Keratinocyte (primary cell): ENCODE results near the gene IPO13. TPM values are rescaled to one million over a fixed set of nuclear protein-coding genes. Genes with fewer than 3 reads are reported as not detected.

ENCODE experiments used
- DNase-seq: peaks from one replicate; pipeline ENCODE4 v3.0.0-alpha.2; 2011; ENCODE audit warnings: low read depth, missing footprints, low spot score
- FAIRE-seq: peaks from 2 replicates; lab custom pipeline; 2011; peaks lifted over from hg19 to GRCh38; lab: Jason Lieb, UNC
- H2AFZ ChIP-seq: 2 replicates; pipeline ENCODE4 v1.6.0; 2012; ENCODE audit warnings: low read length, control low read depth, inconsistent platforms; ENCODE audit not compliant: control insufficient read depth
- H3K27ac ChIP-seq: 2 replicates; pipeline ENCODE4 v1.5.1; 2011; ENCODE audit warnings: low read length; ENCODE audit not compliant: control insufficient read depth, insufficient read depth
- H3K27me3 ChIP-seq: 3 replicates; pipeline ENCODE4 v1.6.0; 2011; ENCODE audit warnings: low read length; ENCODE audit not compliant: control insufficient read depth, insufficient read depth; ENCODE audit errors: extremely low read depth
- H3K36me3 ChIP-seq, 2 experiments: 2 replicates in 1 of 2; 3 replicates in 1 of 2; pipeline ENCODE4 v1.5.1; 2011; ENCODE audit warnings: low read length in 2 of 2, mild to moderate bottlenecking in 1 of 2; ENCODE audit not compliant: control insufficient read depth in 2 of 2, insufficient read depth in 2 of 2; ENCODE audit errors: extremely low read depth in 1 of 2
- H3K4me1 ChIP-seq: 3 replicates; pipeline ENCODE4 v1.5.1; 2011; ENCODE audit warnings: low read length; ENCODE audit not compliant: control insufficient read depth, insufficient read depth; ENCODE audit errors: extremely low read depth
- H3K4me2 ChIP-seq: 3 replicates; pipeline ENCODE4 v1.6.0; 2011; ENCODE audit warnings: low read depth, low read length; ENCODE audit not compliant: control insufficient read depth, insufficient read depth; ENCODE audit errors: extremely low read depth
- H3K4me3 ChIP-seq, 3 experiments: fragments of 200-600 bp in 1 of 3; sonication (generic) in 1 of 3; 2 replicates in 2 of 3; 3 replicates in 1 of 3; pipeline ENCODE4 v1.5.1; 2011 to 2016; ENCODE audit warnings: low read length in 3 of 3, mild to moderate bottlenecking in 3 of 3, control low read depth in 2 of 3, inconsistent platforms in 1 of 3, low read depth in 1 of 3, mixed read lengths in 1 of 3, mixed run types in 1 of 3, moderate library complexity in 1 of 3; ENCODE audit not compliant: control insufficient read depth in 2 of 3, insufficient read depth in 2 of 3; ENCODE audit errors: extremely low read depth in 1 of 3
- H3K79me2 ChIP-seq: 2 replicates; pipeline ENCODE4 v1.6.0; 2012; ENCODE audit warnings: low read length; ENCODE audit not compliant: control insufficient read depth, insufficient read depth
- H3K9ac ChIP-seq: 3 replicates; pipeline ENCODE4 v1.6.0; 2011; ENCODE audit warnings: low read length; ENCODE audit not compliant: control insufficient read depth, insufficient read depth; ENCODE audit errors: extremely low read depth
- H3K9me1 ChIP-seq: 3 replicates; pipeline ENCODE4 v1.6.0; 2011; ENCODE audit warnings: low read length; ENCODE audit not compliant: control insufficient read depth, insufficient read depth; ENCODE audit errors: extremely low read depth
- H3K9me3 ChIP-seq: 2 replicates; pipeline ENCODE4 v1.5.1; 2012; ENCODE audit warnings: low read depth, low read length; ENCODE audit not compliant: control insufficient read depth
- H4K20me1 ChIP-seq: 3 replicates; pipeline ENCODE4 v1.6.0; 2011; ENCODE audit warnings: low read length; ENCODE audit not compliant: control insufficient read depth, insufficient read depth; ENCODE audit errors: extremely low read depth
- CTCF ChIP-seq, 3 experiments: IDR thresholded peaks in 1 of 3; conservative IDR thresholded peaks in 1 of 3; optimal IDR thresholded peaks in 1 of 3; 2 replicates in 2 of 3; 3 replicates in 1 of 3; pipeline versions ENCODE3 to v1.5.1; 2011; ENCODE audit warnings: low read length in 3 of 3, mild to moderate bottlenecking in 3 of 3, moderate library complexity in 2 of 3, control low read depth in 1 of 3, inconsistent platforms in 1 of 3; ENCODE audit not compliant: insufficient read depth in 2 of 3; ENCODE audit errors: extremely low read depth in 1 of 3
- EZH2 ChIP-seq: IDR thresholded peaks from one replicate; pipeline ENCODE4 v1.6.1; 2012; ENCODE audit warnings: inconsistent platforms, mild to moderate bottlenecking, low read length, moderate library complexity
- dilution Hi-C: fragments of 300-500 bp; cut with MboI; formaldehyde crosslinking; loops from one replicate; pipeline ENCODE4 v1.7.0; 2020; ENCODE audit warnings: low sequenced_read_pairs; ENCODE audit not compliant: extremely low pct_ligation_motif_present
- polyA plus RNA-seq, 5 experiments: library from polyadenylated mRNA; depleted of rRNA in 3 of 5; stranded (reverse) in 3 of 5; stranded (forward) in 1 of 5; unstranded in 1 of 5; fragments of >200 nt; gene quantifications; 1 replicate in 1 of 5; 2 replicates in 3 of 5; 3 replicates in 1 of 5; pipeline versions ENCODE4 v1.2.1 to v1.2.3, GENCODE V29; 2011 to 2012; ENCODE audit warnings: missing spikeins in 2 of 5, low read depth in 1 of 5, low replicate concordance in 1 of 5

The IPO13 gene
- polyA plus RNA-seq, 1 donor (not counting 4 experiments of a cell fraction or from before 2014, with no cell fraction given): 20.7 TPM

GRCh38 chr1:43947061-43947873, 517 bp downstream of the IPO13 start:
- peak overlapping the region; percentile 86 for H2AFZ ChIP-seq
- H3K9ac ChIP-seq: peak overlapping the region; percentile 98
- dilution Hi-C loops: loop anchor here (25.0 kb wide), 2 partner anchors 110 to 235 kb away; partner anchors contain the start of gene ST3GAL3
- FAIRE-seq: no peak
- peak overlapping the region; percentile 89 for H3K4me2 ChIP-seq
- H3K9me1 ChIP-seq: no peaks in the 10 kb centered on the region
- H3K27me3 ChIP-seq: no peaks in the 10 kb centered on the region
- peak overlapping the region; percentile 97 for H3K27ac ChIP-seq
- peaks cover 10 to 15% of the 10 kb centered on the region in 2 experiments for H3K36me3 ChIP-seq
- no peak for TF ChIP-seq EZH2
- no peak for TF ChIP-seq CTCF (optimal IDR thresholded peaks at IDR 0.05 in 1 of 3, IDR thresholded peaks at IDR 0.05 in 1 of 3, conservative IDR thresholded peaks at IDR 0.05 in 1 of 3; ENCODE audit: extremely low read depth in 1 of 3, insufficient read depth in 2 of 3, low read length in 3 of 3)
- H4K20me1 ChIP-seq: peaks cover 5% of the 10 kb centered on the region
- H3K4me1 ChIP-seq: peaks cover 25% of the 10 kb centered on the region
- H3K4me3 ChIP-seq: peak overlapping the region; percentile 72 to 85 (median 79)
- no peaks in the 10 kb centered on the region for H3K9me3 ChIP-seq
- H3K79me2 ChIP-seq: peaks cover 56% of the 10 kb centered on the region
- DNase-seq: no peak

DNA sequence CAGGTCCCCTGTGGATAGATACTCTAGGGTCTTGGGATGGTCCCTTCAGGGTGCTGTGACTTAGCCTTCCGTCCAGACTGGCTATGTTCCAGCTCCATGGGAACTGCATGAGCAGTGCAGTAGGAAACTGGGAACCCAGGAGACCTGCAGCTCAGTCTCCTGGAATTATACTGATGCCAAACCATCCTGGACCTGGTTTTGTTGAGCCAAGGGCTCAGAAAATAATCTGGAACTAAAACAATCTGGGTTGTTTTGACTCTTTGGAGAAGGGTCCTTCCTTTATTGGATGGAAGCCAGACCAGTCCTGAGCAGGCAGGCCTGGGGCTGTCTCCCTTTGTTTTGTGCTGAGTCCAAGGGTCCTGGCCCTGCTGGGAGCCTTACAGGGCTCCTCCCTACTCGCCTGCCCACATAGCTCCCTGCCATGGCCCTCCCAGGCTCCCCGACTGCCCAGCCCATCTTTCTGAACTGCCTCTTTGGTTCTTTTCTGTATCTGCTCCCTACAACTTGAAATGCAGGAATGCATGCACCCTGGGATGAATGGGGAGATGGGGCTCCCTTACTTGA, 1.2 kb downstream of the IPO13 start:
- Histone ChIP-seq H3K36me3 (peaks cover 10 to 15% of the 10 kb centered on the region in 2 experiments), H4K20me1 (peaks cover 5% of the 10 kb centered on the region), H3K79me2 (peaks cover 59% of the 10 kb centered on the region), H3K27ac (no peak overlapping the region), H3K4me3 (peak overlapping the region; percentile 72 to 85 (median 79)), H2AFZ (no peak overlapping the region), H3K4me1 (peaks cover 25% of the 10 kb centered on the region), H3K4me2 (peak overlapping the region; percentile 89), H3K9ac (peak overlapping the region; percentile 98), H3K9me3 (no peaks in the 10 kb centered on the region), H3K9me1 (peaks cover under 1% of the 10 kb centered on the region), H3K27me3 (no peaks in the 10 kb centered on the region)
- dilution Hi-C loops: loop anchor here (25.0 kb wide), 2 partner anchors 111 to 236 kb away; partner anchors contain the start of gene ST3GAL3
- FAIRE-seq: no peak
- TF ChIP-seq CTCF (optimal IDR thresholded peaks at IDR 0.05 in 1 of 3, IDR thresholded peaks at IDR 0.05 in 1 of 3, conservative IDR thresholded peaks at IDR 0.05 in 1 of 3; ENCODE audit: extremely low read depth in 1 of 3, insufficient read depth in 2 of 3, low read length in 3 of 3) (no peak), EZH2 (no peak)
- DNase-seq: no peak
